Activated B cell treated with CpG ODN at 0.5 μM for 24 hours (primary cell): Measurements from ENCODE around the gene CHKA. TPM values are rescaled to one million over a fixed set of nuclear protein-coding genes. Genes with fewer than 3 reads are reported as not detected.
A peak's percentile ranks its signal among the peaks of the same experiment; 100 is the strongest.
"Not testable (repeated sequence)": the region's sequence is repeated elsewhere in the genome, so short reads cannot be mapped to it uniquely, and the experiment has no call there.

Experiments used
- ATAC-seq: fragments of 200-7000 bp; cut with Tn5 transposase; one replicate; pipeline ENCODE4 v1.10.0; 2021; ENCODE audit warnings: low read depth, mild to moderate bottlenecking, moderate library complexity
- CTCF ChIA-PET: fragments of 350-600 bp; sonication (Branson Sonifier 250); formaldehyde crosslinking; loops from one replicate; lab custom pipeline; 2021; ENCODE audit warnings: antibody characterized with exemption; lab: Charles Lee
- POLR2A ChIA-PET: fragments of 350-600 bp; sonication (Branson Sonifier 250); formaldehyde crosslinking; loops from one replicate; lab custom pipeline; 2021; ENCODE audit warnings: antibody characterized with exemption; lab: Charles Lee
- DNase-seq: peaks from one replicate; pipeline ENCODE4 v3.0.0; 2022
- H3K27ac Mint-ChIP-seq: one replicate; pipeline ENCODE4 v1.8.0; 2020; ENCODE audit warnings: mixed read lengths
- H3K27me3 Mint-ChIP-seq: one replicate; pipeline ENCODE4 v1.8.0; 2021; ENCODE audit warnings: mixed read lengths
- H3K36me3 Mint-ChIP-seq: one replicate; pipeline ENCODE4 v1.8.0; 2021; ENCODE audit warnings: low read depth, mixed read lengths
- H3K4me1 Mint-ChIP-seq: one replicate; pipeline ENCODE4 v1.8.0; 2021; ENCODE audit warnings: mixed read lengths
- H3K4me3 Mint-ChIP-seq: one replicate; pipeline ENCODE4 v1.8.0; 2020; ENCODE audit warnings: mild to moderate bottlenecking, mixed read lengths
- H3K9me3 Mint-ChIP-seq: one replicate; pipeline ENCODE4 v1.8.0; 2020; ENCODE audit warnings: mixed read lengths
- CTCF ChIP-seq: fragments of 200-600 bp; IDR thresholded peaks from one replicate; pipeline ENCODE4 v1.8.0; 2022; ENCODE audit warnings: antibody characterized with exemption, mild to moderate bottlenecking
- intact Hi-C: fragments of 100-400 bp; cut with micrococcal nuclease; formaldehyde crosslinking; loops from one replicate; pipeline ENCODE4 v1.15.1; 2024
- total RNA-seq: library from RNA; stranded (reverse); gene quantifications from 2 replicates; pipeline ENCODE4 v1.2.3, GENCODE V29; 2022

Gene CHKA
- total RNA-seq, 1 donor from 2014 or later = 16.1 TPM

- Mint-ChIP-seq H3K4me1 (peaks cover 4% of the 10 kb centered on the region), H3K9me3 (no peaks in the 10 kb centered on the region), H3K36me3 (no peaks in the 10 kb centered on the region), H3K4me3 (no peak overlapping the region), H3K27ac (no peak overlapping the region), H3K27me3 (no peaks in the 10 kb centered on the region)
- no peak for TF ChIP-seq CTCF
- ChIA-PET CTCF (no interaction called here), POLR2A (no interaction called here)
- intact Hi-C loops = no loop called here
- ATAC-seq (no peak), DNase-seq (no peak)
These were observed 14.8 kb downstream of the CHKA start for GRCh38 chr11:68106165-68106940.

GRCh38 chr11:68099474-68100405, 21.4 kb downstream of the CHKA start:
- H3K36me3 Mint-ChIP-seq = no peaks in the 10 kb centered on the region
- peak overlapping the region; percentile 17 for H3K4me3 Mint-ChIP-seq
- TF ChIP-seq CTCF = no peak
- POLR2A ChIA-PET = no interaction called here
- peaks cover 26% of the 10 kb centered on the region for H3K4me1 Mint-ChIP-seq
- CTCF ChIA-PET = interaction anchor here (0.5 to 1.3 kb wide), 2 partner anchors 13 to 19 kb away, joined by 3 to 4 read pairs; no protein-coding TSS in a partner anchor
- intact Hi-C loops = no loop called here
- ATAC-seq (peak; percentile 34), DNase-seq (no peak)
- H3K27me3 Mint-ChIP-seq = no peaks in the 10 kb centered on the region
- peak overlapping the region; percentile 52 for H3K27ac Mint-ChIP-seq
- H3K9me3 Mint-ChIP-seq = no peaks in the 10 kb centered on the region

- Mint-ChIP-seq H3K4me3 (peak overlapping the region; percentile 17), H3K9me3 (no peaks in the 10 kb centered on the region), H3K36me3 (no peaks in the 10 kb centered on the region), H3K27ac (peak overlapping the region; percentile 52), H3K27me3 (no peaks in the 10 kb centered on the region), H3K4me1 (peaks cover 26% of the 10 kb centered on the region)
- no peak for ATAC-seq
- POLR2A ChIA-PET = no interaction called here
- intact Hi-C loops = no loop called here
- CTCF ChIA-PET = interaction anchor here (1.3 kb wide), 1 partner anchor 20 kb away, joined by 4 read pairs; no protein-coding TSS in a partner anchor
- no peak for TF ChIP-seq CTCF
- no peak for DNase-seq
These were observed 22.1 kb downstream of the CHKA start for GRCh38 chr11:68099057-68099456.

- ChIA-PET CTCF (interaction anchor here (0.5 to 0.6 kb wide), 2 partner anchors 109 to 1135 kb away, joined by 3 read pairs; no protein-coding TSS in a partner anchor), POLR2A (no interaction called here)
- intact Hi-C loops = no loop called here
- DNase-seq (no peak), ATAC-seq (no peak)
- Mint-ChIP-seq H3K9me3 (no peaks in the 10 kb centered on the region), H3K4me1 (peaks cover 26% of the 10 kb centered on the region), H3K27me3 (no peaks in the 10 kb centered on the region), H3K27ac (no peak overlapping the region), H3K4me3 (no peak overlapping the region), H3K36me3 (no peaks in the 10 kb centered on the region)
- TF ChIP-seq CTCF = no peak
These were observed 24.2 kb downstream of the CHKA start for GRCh38 chr11:68096962-68097361.

GRCh38 chr11:68093565-68093964, 27.6 kb downstream of the CHKA start:
- no peaks in the 10 kb centered on the region for H3K27me3 Mint-ChIP-seq
- H3K4me1 Mint-ChIP-seq = peaks cover 15% of the 10 kb centered on the region
- ChIA-PET CTCF (no interaction called here), POLR2A (no interaction called here)
- no peak for ATAC-seq
- no peak for DNase-seq
- H3K4me3 Mint-ChIP-seq = no peak overlapping the region
- no peak for TF ChIP-seq CTCF
- H3K27ac Mint-ChIP-seq = no peak overlapping the region
- H3K36me3 Mint-ChIP-seq = no peaks in the 10 kb centered on the region
- intact Hi-C loops = no loop called here
- H3K9me3 Mint-ChIP-seq = no peaks in the 10 kb centered on the region

GRCh38 chr11:68092946-68093345, 28.2 kb downstream of the CHKA start:
- H3K9me3 Mint-ChIP-seq, H3K27me3 Mint-ChIP-seq, POLR2A ChIA-PET, DNase-seq, H3K27ac Mint-ChIP-seq, H3K36me3 Mint-ChIP-seq, ATAC-seq, intact Hi-C loops, H3K4me3 Mint-ChIP-seq, CTCF ChIA-PET: not testable (repeated sequence)
- peaks cover 12% of the 10 kb centered on the region for H3K4me1 Mint-ChIP-seq
